ENCODE results near the gene NEK4. TPM values are rescaled to one million over a fixed set of nuclear protein-coding genes. Genes with fewer than 3 reads are reported as not detected.

NEK4 gene
- total and polyA plus RNA-seq, 2 of the 13 experiments (the other 11 are each of a cell fraction or from before 2014, with no cell fraction given): 16.5 to 38.0 TPM

GRCh38 chr3:52787672-52788625, 17.2 kb upstream of the NEK4 start (continued):
- TF ChIP-seq ASH2L (IDR thresholded peaks at IDR 0.05; ENCODE audit: insufficient read length, low read depth, low read length): peak; percentile 28
- no peak for TF ChIP-seq ZKSCAN5 (CRISPR knock-in tag; IDR thresholded peaks at IDR 0.05)
- no peak for TF ChIP-seq ATF5 (CRISPR knock-in tag; IDR thresholded peaks at IDR 0.05; ENCODE audit: low read depth)
- no peak for TF ChIP-seq CHD2 (IDR thresholded peaks at IDR 0.05; ENCODE audit: low read depth, low read length)
- no peak for TF ChIP-seq JUND (CRISPR knock-in tag; IDR thresholded peaks at IDR 0.05)
- TF ChIP-seq FLYWCH1 (CRISPR knock-in tag; IDR thresholded peaks at IDR 0.05): no peak
- no peak for TF ChIP-seq RNF219 (CRISPR knock-in tag; IDR thresholded peaks at IDR 0.05)
- no peak for TF ChIP-seq DNMT1 (CRISPR knock-in tag; IDR thresholded peaks at IDR 0.05)
- no peak for TF ChIP-seq KDM1A (CRISPR knock-in tag; IDR thresholded peaks at IDR 0.05)
- TF ChIP-seq SMAD9 (CRISPR knock-in tag; IDR thresholded peaks at IDR 0.05): no peak
- TF ChIP-seq RXRA (CRISPR knock-in tag; IDR thresholded peaks at IDR 0.05): 0 out of 2 replicates have a peak, but pooled peaks have one; percentile 19
- no peak for TF ChIP-seq ZNF782 (CRISPR knock-in tag; IDR thresholded peaks at IDR 0.05; ENCODE audit: borderline replicate concordance)
- 0 out of 2 replicates have a peak, but pooled peaks have one; percentile 41 for TF ChIP-seq ZMYM4 (CRISPR knock-in tag; IDR thresholded peaks at IDR 0.05)
- no peak for TF ChIP-seq SMC3 (IDR thresholded peaks at IDR 0.05; ENCODE audit: low read length)
- TF ChIP-seq ZNF574 (CRISPR knock-in tag; IDR thresholded peaks at IDR 0.05): peak; percentile 68; the same call in 1 of the 2 replicates
- peak; percentile 33; the same call in 1 of the 3 replicates for TF ChIP-seq MXI1 (IDR thresholded peaks at IDR 0.05; ENCODE audit: borderline replicate concordance, low read depth, low read length)
- TF ChIP-seq SIN3A (IDR thresholded peaks at IDR 0.05; ENCODE audit: borderline replicate concordance, low read depth, low read length): no peak
- no peak for TF ChIP-seq AKAP8 (CRISPR knock-in tag; IDR thresholded peaks at IDR 0.05)
- no peak for TF ChIP-seq ZNF678 (CRISPR knock-in tag; IDR thresholded peaks at IDR 0.05)
- TF ChIP-seq TAF1 (CRISPR knock-in tag; IDR thresholded peaks at IDR 0.05): 0 out of 2 replicates have a peak, but pooled peaks have one; percentile 16
- no peak for TF ChIP-seq ELF4 (CRISPR knock-in tag; IDR thresholded peaks at IDR 0.05; ENCODE audit: borderline replicate concordance)
- 0 out of 2 replicates have a peak, but pooled peaks have one; percentile 8 for TF ChIP-seq SALL1 (CRISPR knock-in tag; IDR thresholded peaks at IDR 0.05)
- peak; percentile 33; the same call in 1 of the 2 replicates for TF ChIP-seq NFYB (CRISPR knock-in tag; IDR thresholded peaks at IDR 0.05)
- TF ChIP-seq ATF1 (CRISPR knock-in tag; IDR thresholded peaks at IDR 0.05): no peak
- no peak for TF ChIP-seq AGO1 (IDR thresholded peaks at IDR 0.05; ENCODE audit: low read depth, low read length, poor library complexity, severe bottlenecking)
- TF ChIP-seq TEAD3 (CRISPR knock-in tag; optimal IDR thresholded peaks at IDR 0.05; ENCODE audit: borderline replicate concordance): peak; percentile 10

Measured in HepG2 (cell line).